NT2/D1 (cell line): ENCODE data around the gene RAF1.
A peak's percentile ranks its signal among the peaks of the same experiment; 100 is the strongest.

ENCODE experiments used
- DNase-seq: peaks from one replicate; pipeline ENCODE4 v3.0.0-alpha.2; 2011; ENCODE audit warnings: low read depth, low spot score
- H3K27me3 ChIP-seq: 2 replicates; pipeline ENCODE4 v1.6.0; 2011; ENCODE audit warnings: mild to moderate bottlenecking; ENCODE audit not compliant: insufficient read length, insufficient read depth
- H3K36me3 ChIP-seq: 2 replicates; pipeline ENCODE4 v1.6.1; 2011; ENCODE audit warnings: mild to moderate bottlenecking, low read length, mixed read lengths; ENCODE audit not compliant: insufficient read depth, insufficient read length
- H3K4me1 ChIP-seq: 2 replicates; pipeline ENCODE4 v1.5.1; 2011; ENCODE audit not compliant: insufficient read depth, insufficient read length
- H3K4me3 ChIP-seq: 2 replicates; pipeline ENCODE4 v1.5.1; 2011; ENCODE audit warnings: low read depth; ENCODE audit not compliant: insufficient read length
- H3K9ac ChIP-seq: 2 replicates; pipeline ENCODE4 v1.6.0; 2011; ENCODE audit warnings: low read depth; ENCODE audit not compliant: insufficient read length
- H3K9me3 ChIP-seq: 2 replicates; pipeline ENCODE4 v1.5.1; 2011; ENCODE audit warnings: mild to moderate bottlenecking, low read length; ENCODE audit not compliant: insufficient read depth
- SUZ12 ChIP-seq: IDR thresholded peaks from 2 replicates; pipeline ENCODE4 v1.6.1; 2011; ENCODE audit not compliant: insufficient read length, insufficient read depth; ENCODE audit errors: extremely low read depth
- YY1 ChIP-seq: IDR thresholded peaks from 2 replicates; pipeline ENCODE4 v1.6.1; 2011; ENCODE audit not compliant: insufficient read length, insufficient read depth
- ZNF274 ChIP-seq: IDR thresholded peaks from 2 replicates; pipeline ENCODE4 v1.6.1; 2011; ENCODE audit warnings: mild to moderate bottlenecking, low read depth, low read length

The RAF1 gene

DNA sequence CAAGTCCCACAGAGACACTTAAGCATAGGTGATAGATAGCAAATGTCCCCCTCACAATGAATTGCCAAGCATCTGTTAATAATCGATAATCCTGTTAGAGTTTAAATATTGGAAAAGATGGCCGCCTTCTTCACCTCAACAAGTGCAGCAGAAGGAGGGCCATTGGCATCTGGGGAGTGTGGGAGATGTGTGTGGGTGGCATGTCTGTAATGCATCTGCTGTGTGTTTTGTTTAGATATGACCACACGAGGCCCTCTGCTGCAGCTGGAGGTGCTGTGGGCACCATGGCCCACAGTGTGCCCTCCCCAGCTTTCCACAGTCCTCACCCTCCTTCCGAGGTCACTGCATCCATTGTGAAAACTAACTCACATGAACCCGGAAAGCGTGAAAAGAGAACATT lies 94.1 kb downstream of the RAF1 start:
- no peak overlapping the region for H3K4me3 ChIP-seq
- no peak for DNase-seq
- H3K4me1 ChIP-seq: peaks cover 5% of the 10 kb centered on the region
- TF ChIP-seq SUZ12: no peak
- no peak for TF ChIP-seq YY1
- TF ChIP-seq ZNF274: no peak
- H3K27me3 ChIP-seq: no peaks in the 10 kb centered on the region
- peaks cover 59% of the 10 kb centered on the region for H3K36me3 ChIP-seq
- H3K9me3 ChIP-seq: no peaks in the 10 kb centered on the region
- H3K9ac ChIP-seq: no peak overlapping the region

DNA sequence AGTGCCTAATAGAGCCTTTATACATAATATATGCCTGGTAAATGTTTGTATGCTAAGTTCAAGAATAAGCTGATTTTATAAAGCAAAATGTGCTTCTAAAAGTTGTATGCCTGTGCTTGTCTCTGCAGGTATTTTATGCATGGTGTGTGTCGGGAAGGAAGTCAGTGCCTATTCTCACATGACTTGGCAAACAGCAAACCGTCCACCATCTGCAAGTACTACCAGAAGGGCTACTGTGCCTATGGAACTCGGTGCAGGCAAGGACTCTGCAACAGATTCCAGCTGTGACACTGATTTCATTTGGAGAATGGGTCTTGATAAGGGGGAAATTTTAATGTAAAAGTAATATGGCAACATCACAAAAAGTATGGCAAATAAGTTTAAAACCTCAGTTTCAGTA lies 95.2 kb downstream of the RAF1 start:
- H3K36me3 ChIP-seq: peaks cover 48% of the 10 kb centered on the region
- no peak overlapping the region for H3K4me3 ChIP-seq
- no peak overlapping the region for H3K9ac ChIP-seq
- H3K9me3 ChIP-seq: no peaks in the 10 kb centered on the region
- peaks cover 5% of the 10 kb centered on the region for H3K4me1 ChIP-seq
- TF ChIP-seq ZNF274 (no peak), YY1 (no peak), SUZ12 (no peak)
- no peak for DNase-seq
- no peaks in the 10 kb centered on the region for H3K27me3 ChIP-seq

DNA sequence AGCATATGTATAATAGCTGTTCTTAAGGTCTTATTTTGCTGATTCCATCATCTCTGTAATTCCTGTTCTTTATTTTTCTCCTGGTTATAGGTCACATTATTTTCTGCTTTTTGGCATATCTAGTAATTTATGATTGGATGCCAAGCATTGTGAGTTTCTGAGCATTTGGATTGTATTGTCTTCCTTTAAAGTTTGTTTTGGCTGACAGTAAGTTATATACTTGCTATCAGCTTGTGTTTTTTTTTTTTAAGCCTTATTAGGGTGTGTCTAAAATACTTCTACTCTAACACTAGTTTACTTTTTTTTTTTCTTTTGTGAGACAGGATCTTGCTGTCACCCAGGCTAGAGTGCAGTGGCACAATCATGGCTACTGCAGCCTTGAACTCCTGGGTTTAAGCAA lies 96.9 kb downstream of the RAF1 start:
- Histone ChIP-seq H3K4me3 (no peak overlapping the region), H3K4me1 (peaks cover 3% of the 10 kb centered on the region), H3K36me3 (peaks cover 34% of the 10 kb centered on the region), H3K9ac (no peak overlapping the region), H3K9me3 (no peaks in the 10 kb centered on the region), H3K27me3 (no peaks in the 10 kb centered on the region)
- no peak for TF ChIP-seq SUZ12
- no peak for TF ChIP-seq YY1
- TF ChIP-seq ZNF274: no peak
- no peak for DNase-seq

DNA sequence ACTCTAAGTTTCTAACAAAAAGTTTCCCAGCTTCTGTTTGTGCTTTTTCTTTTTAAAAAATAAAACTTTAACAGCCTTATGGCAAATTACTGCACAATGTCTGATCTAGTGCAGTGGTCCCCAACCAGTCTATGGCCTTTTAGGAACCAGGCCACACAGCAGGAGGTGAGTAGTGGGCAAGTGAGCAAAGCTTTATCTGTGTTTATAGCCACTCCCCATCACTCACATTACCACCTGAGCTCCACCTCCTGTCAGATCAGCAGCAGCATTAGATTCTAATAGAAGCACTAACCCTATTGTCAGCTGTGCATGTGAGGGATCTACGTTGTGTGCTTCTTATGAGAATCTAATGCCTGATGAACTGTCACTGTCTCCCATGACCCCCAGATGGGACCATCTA lies 101.5 kb downstream of the RAF1 start:
- Histone ChIP-seq H3K36me3 (no peaks in the 10 kb centered on the region), H3K27me3 (no peaks in the 10 kb centered on the region), H3K9ac (no peak overlapping the region), H3K4me1 (peaks cover 4% of the 10 kb centered on the region), H3K4me3 (no peak overlapping the region), H3K9me3 (no peaks in the 10 kb centered on the region)
- no peak for DNase-seq
- TF ChIP-seq SUZ12 (no peak), YY1 (no peak), ZNF274 (no peak)

DNA sequence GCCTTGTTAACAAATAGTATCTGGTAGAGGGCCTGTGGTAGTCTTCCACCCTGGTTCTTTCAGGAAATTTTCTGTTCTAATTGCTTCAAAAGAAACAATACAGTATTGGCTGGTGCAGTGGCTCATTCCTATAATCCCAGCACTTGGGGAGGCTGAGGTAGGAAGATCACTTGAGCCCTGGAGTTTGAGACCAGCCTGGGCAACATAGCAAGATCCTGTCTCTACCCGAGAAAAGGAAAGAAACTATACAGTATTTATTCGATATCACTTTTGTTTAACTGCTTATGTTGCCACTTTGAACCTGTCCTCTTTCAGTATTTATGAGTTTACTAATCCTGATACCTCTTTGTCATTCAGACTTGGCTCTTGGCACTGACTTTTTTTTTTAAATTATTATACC lies 102.5 kb downstream of the RAF1 start:
- no peak for DNase-seq
- no peak overlapping the region for H3K9ac ChIP-seq
- no peaks in the 10 kb centered on the region for H3K36me3 ChIP-seq
- no peaks in the 10 kb centered on the region for H3K9me3 ChIP-seq
- H3K27me3 ChIP-seq: peaks cover 3% of the 10 kb centered on the region
- no peak overlapping the region for H3K4me3 ChIP-seq
- peaks cover 4% of the 10 kb centered on the region for H3K4me1 ChIP-seq
- TF ChIP-seq YY1 (no peak), ZNF274 (no peak), SUZ12 (no peak)

DNA sequence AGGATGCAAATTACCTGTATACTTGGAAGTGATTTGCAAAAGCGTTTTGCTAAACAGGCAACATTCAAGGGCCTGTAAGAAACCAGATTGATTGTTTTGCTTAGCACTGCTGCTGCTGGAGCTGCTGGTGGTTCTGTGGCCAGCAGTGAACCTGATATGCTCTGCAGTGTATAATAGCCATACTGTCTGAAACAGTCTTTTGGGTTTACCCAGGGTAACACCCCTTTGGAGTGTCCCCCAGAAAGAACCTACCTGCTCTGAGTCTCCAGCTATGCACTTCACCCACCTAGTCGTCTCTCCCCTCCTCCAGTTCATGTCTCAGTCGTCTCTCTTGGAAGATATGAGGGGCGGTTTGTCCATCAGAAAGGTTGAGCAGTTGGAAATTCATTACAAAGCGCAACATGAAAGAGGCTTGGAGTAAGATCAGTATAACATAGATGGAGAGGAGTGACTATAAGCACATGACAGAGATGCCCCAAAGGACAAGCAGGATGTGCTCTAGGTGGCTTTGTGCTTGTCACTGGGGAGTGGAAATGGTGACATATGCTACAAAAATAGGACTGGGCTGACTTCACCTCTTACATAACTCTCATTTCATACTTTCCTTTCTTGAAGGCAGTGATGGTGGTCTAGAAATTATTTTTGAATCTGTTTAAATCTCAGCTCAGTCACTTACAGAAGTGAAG lies 103.3 kb downstream of the RAF1 start:
- Histone ChIP-seq H3K4me3 (no peak overlapping the region), H3K27me3 (peaks cover 8% of the 10 kb centered on the region), H3K4me1 (peaks cover 4% of the 10 kb centered on the region), H3K9me3 (no peaks in the 10 kb centered on the region), H3K9ac (no peak overlapping the region), H3K36me3 (no peaks in the 10 kb centered on the region)
- TF ChIP-seq YY1: no peak
- TF ChIP-seq ZNF274: no peak
- no peak for TF ChIP-seq SUZ12
- no peak for DNase-seq

DNA sequence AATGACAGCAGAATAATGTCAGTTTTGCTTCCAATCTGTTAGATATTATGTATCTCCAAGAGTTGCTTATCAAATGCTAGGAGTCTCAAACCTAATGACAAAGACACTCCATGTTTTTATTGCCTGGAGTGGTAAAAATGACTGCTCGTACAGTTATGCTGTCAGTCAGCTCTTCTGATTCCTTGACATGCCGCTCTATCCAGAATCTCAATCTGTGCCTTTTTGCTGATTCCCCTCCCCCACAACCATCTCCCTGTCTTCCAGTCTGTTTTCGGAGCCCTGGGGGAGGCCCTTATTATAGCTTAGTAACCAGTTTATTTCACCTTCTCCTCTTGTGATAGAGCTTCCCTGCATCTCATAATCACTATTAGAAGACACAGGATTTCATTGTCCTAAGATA lies 104.4 kb downstream of the RAF1 start:
- TF ChIP-seq YY1 (no peak), ZNF274 (no peak), SUZ12 (no peak)
- no peaks in the 10 kb centered on the region for H3K9me3 ChIP-seq
- H3K4me3 ChIP-seq: no peak overlapping the region
- DNase-seq: no peak
- H3K9ac ChIP-seq: peak overlapping the region; percentile 12
- H3K27me3 ChIP-seq: peaks cover 19% of the 10 kb centered on the region
- H3K4me1 ChIP-seq: peaks cover 4% of the 10 kb centered on the region
- H3K36me3 ChIP-seq: no peaks in the 10 kb centered on the region

DNA sequence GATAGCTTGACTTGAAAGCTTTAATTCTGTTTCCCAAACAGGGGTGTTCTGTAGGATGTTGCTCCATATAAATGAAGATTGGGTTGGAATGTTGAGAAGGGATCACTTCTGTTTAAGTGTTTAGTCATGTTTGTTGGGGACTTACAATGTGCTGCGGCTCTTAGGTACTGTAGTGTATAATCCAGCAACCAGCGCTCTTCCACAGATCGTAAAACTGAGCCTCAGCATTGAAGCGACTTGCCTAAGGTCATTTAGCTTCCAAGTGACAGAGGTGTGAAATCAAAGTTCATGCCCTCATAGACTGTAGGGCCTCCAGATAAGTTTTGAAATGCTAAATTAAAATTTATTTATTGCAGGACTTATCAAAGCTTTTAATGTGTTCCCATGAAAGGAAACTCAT lies 105.2 kb downstream of the RAF1 start:
- Histone ChIP-seq H3K4me3 (no peak overlapping the region), H3K9ac (peak overlapping the region; percentile 15), H3K4me1 (peaks cover 4% of the 10 kb centered on the region), H3K9me3 (no peaks in the 10 kb centered on the region), H3K36me3 (no peaks in the 10 kb centered on the region), H3K27me3 (peaks cover 27% of the 10 kb centered on the region)
- TF ChIP-seq ZNF274 (no peak), SUZ12 (no peak), YY1 (no peak)
- no peak for DNase-seq
